ENCODE measurements around the gene DNAJC7. TPM values are rescaled to one million over a fixed set of nuclear protein-coding genes. Genes with fewer than 3 reads are reported as not detected.
A peak's percentile ranks its signal among the peaks of the same experiment; 100 is the strongest.

Gene DNAJC7
- total and polyA plus RNA-seq, 9 of the 15 experiments (the other 6 are each of a cell fraction or from before 2014, with no cell fraction given): 85.8 to 262 (median 157) TPM

DNA sequence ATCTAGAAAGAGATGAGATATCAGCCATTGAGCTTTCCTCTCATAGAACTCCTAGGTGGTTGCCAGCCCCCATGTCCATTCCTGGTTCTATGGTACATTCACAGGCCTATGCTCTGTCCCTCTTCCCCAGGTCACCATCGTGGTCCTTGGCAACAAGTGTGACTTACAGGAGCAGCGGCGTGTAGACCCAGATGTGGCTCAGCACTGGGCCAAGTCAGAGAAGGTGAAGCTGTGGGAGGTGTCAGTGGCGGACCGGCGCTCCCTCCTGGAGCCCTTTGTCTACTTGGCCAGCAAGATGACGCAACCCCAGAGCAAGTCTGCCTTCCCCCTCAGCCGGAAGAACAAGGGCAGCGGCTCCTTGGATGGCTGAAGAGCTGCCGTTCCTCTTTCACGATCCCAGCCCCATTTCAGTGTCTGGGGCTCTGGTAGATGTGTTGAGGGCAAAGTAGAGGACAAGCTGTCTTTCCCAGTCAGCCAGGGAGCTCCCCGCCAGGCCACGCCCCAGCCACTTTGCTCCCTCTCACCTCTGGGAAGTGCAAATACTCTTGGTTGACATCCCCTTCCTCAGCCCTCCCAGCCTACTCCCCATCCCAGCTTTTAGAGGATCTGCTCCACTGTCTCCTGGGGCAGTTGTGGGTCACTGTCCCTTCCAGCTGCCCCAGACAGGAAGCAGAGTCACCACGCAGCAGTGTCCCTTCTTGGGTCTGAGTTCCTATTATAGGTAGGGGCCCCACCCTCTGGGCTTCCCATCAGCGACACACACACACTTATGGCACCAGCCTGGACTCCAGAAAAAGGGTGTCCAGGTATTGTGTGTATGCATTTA lies 6.5 kb upstream of the DNAJC7 start (continued):
- TF ChIP-seq GATAD2B (IDR thresholded peaks at IDR 0.05; ENCODE audit: borderline replicate concordance) (no peak), TSC22D4 (tag; IDR thresholded peaks at IDR 0.05) (no peak), FOXJ2 (tag; IDR thresholded peaks at IDR 0.05) (no peak), KLF16 (IDR thresholded peaks at IDR 0.05) (no peak), KDM5B (IDR thresholded peaks at IDR 0.05; ENCODE audit: insufficient replicate concordance, low read depth, low read length) (no peak), ZKSCAN3 (CRISPR knock-in tag; IDR thresholded peaks at IDR 0.05) (no peak), KLF10 (CRISPR knock-in tag; IDR thresholded peaks at IDR 0.05) (no peak), POLR2AphosphoS5 (IDR thresholded peaks at IDR 0.05; ENCODE audit: control insufficient read depth, insufficient read depth, low read depth, low read length) (no peak), ATF7 (IDR thresholded peaks at IDR 0.05) (peak; percentile 97), ZNF23 (CRISPR knock-in tag; IDR thresholded peaks at IDR 0.05) (no peak), ZNF77 (CRISPR knock-in tag; IDR thresholded peaks at IDR 0.05) (no peak), NR1H2 (CRISPR knock-in tag; IDR thresholded peaks at IDR 0.05) (no peak)
- TF ChIP-seq, protein P1, sequence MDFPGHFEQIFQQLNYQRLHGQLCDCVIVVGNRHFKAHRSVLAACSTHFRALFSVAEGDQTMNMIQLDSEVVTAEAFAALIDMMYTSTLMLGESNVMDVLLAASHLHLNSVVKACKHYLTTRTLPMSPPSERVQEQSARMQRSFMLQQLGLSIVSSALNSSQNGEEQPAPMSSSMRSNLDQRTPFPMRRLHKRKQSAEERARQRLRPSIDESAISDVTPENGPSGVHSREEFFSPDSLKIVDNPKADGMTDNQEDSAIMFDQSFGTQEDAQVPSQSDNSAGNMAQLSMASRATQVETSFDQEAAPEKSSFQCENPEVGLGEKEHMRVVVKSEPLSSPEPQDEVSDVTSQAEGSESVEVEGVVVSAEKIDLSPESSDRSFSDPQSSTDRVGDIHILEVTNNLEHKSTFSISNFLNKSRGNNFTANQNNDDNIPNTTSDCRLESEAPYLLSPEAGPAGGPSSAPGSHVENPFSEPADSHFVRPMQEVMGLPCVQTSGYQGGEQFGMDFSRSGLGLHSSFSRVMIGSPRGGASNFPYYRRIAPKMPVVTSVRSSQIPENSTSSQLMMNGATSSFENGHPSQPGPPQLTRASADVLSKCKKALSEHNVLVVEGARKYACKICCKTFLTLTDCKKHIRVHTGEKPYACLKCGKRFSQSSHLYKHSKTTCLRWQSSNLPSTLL (IDR thresholded peaks at IDR 0.05): no peak
- TF ChIP-seq, protein P2, sequence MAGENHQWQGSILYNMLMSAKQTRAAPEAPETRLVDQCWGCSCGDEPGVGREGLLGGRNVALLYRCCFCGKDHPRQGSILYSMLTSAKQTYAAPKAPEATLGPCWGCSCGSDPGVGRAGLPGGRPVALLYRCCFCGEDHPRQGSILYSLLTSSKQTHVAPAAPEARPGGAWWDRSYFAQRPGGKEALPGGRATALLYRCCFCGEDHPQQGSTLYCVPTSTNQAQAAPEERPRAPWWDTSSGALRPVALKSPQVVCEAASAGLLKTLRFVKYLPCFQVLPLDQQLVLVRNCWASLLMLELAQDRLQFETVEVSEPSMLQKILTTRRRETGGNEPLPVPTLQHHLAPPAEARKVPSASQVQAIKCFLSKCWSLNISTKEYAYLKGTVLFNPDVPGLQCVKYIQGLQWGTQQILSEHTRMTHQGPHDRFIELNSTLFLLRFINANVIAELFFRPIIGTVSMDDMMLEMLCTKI (IDR thresholded peaks at IDR 0.05; ENCODE audit: partially characterized antibody): no peak
- TF ChIP-seq, protein P3, sequence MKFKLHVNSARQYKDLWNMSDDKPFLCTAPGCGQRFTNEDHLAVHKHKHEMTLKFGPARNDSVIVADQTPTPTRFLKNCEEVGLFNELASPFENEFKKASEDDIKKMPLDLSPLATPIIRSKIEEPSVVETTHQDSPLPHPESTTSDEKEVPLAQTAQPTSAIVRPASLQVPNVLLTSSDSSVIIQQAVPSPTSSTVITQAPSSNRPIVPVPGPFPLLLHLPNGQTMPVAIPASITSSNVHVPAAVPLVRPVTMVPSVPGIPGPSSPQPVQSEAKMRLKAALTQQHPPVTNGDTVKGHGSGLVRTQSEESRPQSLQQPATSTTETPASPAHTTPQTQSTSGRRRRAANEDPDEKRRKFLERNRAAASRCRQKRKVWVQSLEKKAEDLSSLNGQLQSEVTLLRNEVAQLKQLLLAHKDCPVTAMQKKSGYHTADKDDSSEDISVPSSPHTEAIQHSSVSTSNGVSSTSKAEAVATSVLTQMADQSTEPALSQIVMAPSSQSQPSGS (CRISPR knock-in tag; IDR thresholded peaks at IDR 0.05): no peak
- TF ChIP-seq, protein P4, sequence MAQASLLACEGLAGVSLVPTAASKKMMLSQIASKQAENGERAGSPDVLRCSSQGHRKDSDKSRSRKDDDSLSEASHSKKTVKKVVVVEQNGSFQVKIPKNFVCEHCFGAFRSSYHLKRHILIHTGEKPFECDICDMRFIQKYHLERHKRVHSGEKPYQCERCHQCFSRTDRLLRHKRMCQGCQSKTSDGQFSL (CRISPR knock-in tag; IDR thresholded peaks at IDR 0.05): no peak
- TF ChIP-seq, protein P4 (tag; IDR thresholded peaks at IDR 0.05): peak in 1 of 2 experiments; percentile 60; a peak in 1 of 4 replicates
- TF ChIP-seq, protein P5, sequence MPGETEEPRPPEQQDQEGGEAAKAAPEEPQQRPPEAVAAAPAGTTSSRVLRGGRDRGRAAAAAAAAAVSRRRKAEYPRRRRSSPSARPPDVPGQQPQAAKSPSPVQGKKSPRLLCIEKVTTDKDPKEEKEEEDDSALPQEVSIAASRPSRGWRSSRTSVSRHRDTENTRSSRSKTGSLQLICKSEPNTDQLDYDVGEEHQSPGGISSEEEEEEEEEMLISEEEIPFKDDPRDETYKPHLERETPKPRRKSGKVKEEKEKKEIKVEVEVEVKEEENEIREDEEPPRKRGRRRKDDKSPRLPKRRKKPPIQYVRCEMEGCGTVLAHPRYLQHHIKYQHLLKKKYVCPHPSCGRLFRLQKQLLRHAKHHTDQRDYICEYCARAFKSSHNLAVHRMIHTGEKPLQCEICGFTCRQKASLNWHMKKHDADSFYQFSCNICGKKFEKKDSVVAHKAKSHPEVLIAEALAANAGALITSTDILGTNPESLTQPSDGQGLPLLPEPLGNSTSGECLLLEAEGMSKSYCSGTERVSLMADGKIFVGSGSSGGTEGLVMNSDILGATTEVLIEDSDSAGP (CRISPR knock-in tag; IDR thresholded peaks at IDR 0.05): no peak
- TF ChIP-seq, protein P6, sequence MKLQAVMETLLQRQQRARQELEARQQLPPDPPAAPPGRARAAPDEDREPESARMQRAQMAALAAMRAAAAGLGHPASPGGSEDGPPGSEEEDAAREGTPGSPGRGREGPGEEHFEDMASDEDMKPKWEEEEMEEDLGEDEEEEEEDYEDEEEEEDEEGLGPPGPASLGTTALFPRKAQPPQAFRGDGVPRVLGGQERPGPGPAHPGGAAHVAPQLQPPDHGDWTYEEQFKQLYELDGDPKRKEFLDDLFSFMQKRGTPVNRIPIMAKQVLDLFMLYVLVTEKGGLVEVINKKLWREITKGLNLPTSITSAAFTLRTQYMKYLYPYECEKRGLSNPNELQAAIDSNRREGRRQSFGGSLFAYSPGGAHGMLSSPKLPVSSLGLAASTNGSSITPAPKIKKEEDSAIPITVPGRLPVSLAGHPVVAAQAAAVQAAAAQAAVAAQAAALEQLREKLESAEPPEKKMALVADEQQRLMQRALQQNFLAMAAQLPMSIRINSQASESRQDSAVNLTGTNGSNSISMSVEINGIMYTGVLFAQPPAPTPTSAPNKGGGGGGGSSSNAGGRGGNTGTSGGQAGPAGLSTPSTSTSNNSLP (IDR thresholded peaks at IDR 0.05; ENCODE audit: borderline replicate concordance, low read depth, low read length): no peak
